Epithelial cell of proximal tubule (primary cell): ENCODE data around the gene MBTPS1. TPM values are rescaled to one million over a fixed set of nuclear protein-coding genes. Genes with fewer than 3 reads are reported as not detected.

Experiments
- DNase-seq: peaks from one replicate; pipeline ENCODE4 v3.0.0-alpha.2; 2011; ENCODE audit warnings: low read depth
- H3K4me3 ChIP-seq: 2 replicates; pipeline ENCODE4 v1.5.1; 2011; ENCODE audit warnings: low read depth, mild to moderate bottlenecking, low read length
- CTCF ChIP-seq: conservative IDR thresholded peaks from 2 replicates; pipeline ENCODE4 v1.5.1; 2012; ENCODE audit warnings: low read depth, mild to moderate bottlenecking, low read length
- total RNA-seq: library from RNA; depleted of rRNA; stranded (reverse); fragments of >200 nt; gene quantifications from 2 replicates; pipeline ENCODE4 v1.2.3, GENCODE V29; 2015

The MBTPS1 gene
- total RNA-seq, result 56.2 and 76.3 TPM in 2 replicates

GRCh38 chr16:84116720-84117493, at the start of gene MBTPS1:
Gene MBTPS1, minus strand, starts transcription at chr16:84116942. Its CDS starts 15,159 bp downstream, at chr16:84101783.
- H3K4me3 ChIP-seq, result peak within 1 kb of the TSS; percentile 95
- no peak for TF ChIP-seq CTCF

GRCh38 chr16:84165746-84166145, 49.0 kb upstream of the MBTPS1 start:
- no peak for DNase-seq
- no peak overlapping the region for H3K4me3 ChIP-seq
- no peak for TF ChIP-seq CTCF

More at GRCh38 chr16:84116720-84117493, at the start of gene MBTPS1:
- peak; percentile 42 for DNase-seq

- no peak overlapping the region for H3K4me3 ChIP-seq
- no peak for TF ChIP-seq CTCF
- no peak for DNase-seq
Measured at GRCh38 chr16:84161801-84162200, 45.1 kb upstream of the MBTPS1 start.

GRCh38 chr16:84161037-84161436, 44.3 kb upstream of the MBTPS1 start:
- H3K4me3 ChIP-seq, result no peak overlapping the region
- TF ChIP-seq CTCF, result no peak
- no peak for DNase-seq

GRCh38 chr16:84159800-84160199, 43.1 kb upstream of the MBTPS1 start:
- TF ChIP-seq CTCF, result no peak
- H3K4me3 ChIP-seq, result no peak overlapping the region
- DNase-seq, result no peak

GRCh38 chr16:84159007-84159406, 42.3 kb upstream of the MBTPS1 start:
- no peak overlapping the region for H3K4me3 ChIP-seq
- DNase-seq, result no peak
- TF ChIP-seq CTCF, result no peak

GRCh38 chr16:84156342-84156784, 39.6 kb upstream of the MBTPS1 start:
- peak; percentile 44 for TF ChIP-seq CTCF
- H3K4me3 ChIP-seq, result no peak overlapping the region
- DNase-seq, result peak; percentile 53
